ENCODE measurements around the gene DRAXIN. TPM values are rescaled to one million over a fixed set of nuclear protein-coding genes. Genes with fewer than 3 reads are reported as not detected.

Gene DRAXIN
- total RNA-seq, 5 donors from 2014 or later (not counting 1 experiment from before 2014, with no cell fraction given): 0.18 to 2.0 (median 0.23) TPM

DNA sequence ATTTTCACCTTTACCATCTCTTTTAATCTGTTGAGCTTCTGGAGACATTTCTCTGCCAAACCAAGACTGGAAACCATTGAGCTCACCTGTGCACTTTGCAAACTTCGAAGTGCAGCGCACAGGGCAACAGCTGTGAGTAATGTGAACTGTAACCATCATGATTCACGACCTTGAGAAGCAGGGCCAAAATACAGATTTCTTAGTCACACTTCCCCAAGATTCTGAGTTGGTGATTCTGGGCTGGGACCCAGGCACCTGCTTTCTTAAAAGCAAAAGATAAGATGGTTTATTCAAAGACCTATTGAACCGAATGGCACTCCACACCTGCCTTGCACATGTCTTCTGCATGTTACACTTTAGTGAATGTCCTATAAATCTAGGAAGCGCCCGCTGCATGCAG, 54.6 kb downstream of the DRAXIN start:
- WGBS (ENCODE audit: insufficient coverage): 83% methylated on average over 3 of the region's 6 CpGs
- ChIA-PET POLR2A (no interaction called here), CTCF (interaction anchor here in 1 of 2 donors (0.6 kb wide), 1 partner anchor 478 kb away, joined by 3 read pairs; no protein-coding TSS in a partner anchor)
- Mint-ChIP-seq H3K4me3 (no peak overlapping the region), H3K4me1 (peaks cover 25 to 37% (median 30%) of the 10 kb centered on the region in 3 donors), H3K9me3 (no peaks in the 10 kb centered on the region), H3K36me3 (peaks cover 20% of the 10 kb centered on the region), H3K27ac (no peak overlapping the region), H3K27me3 (no peaks in the 10 kb centered on the region)
- no peak overlapping the region for H3K4me3 ChIP-seq (ENCODE audit: control insufficient read depth in 1 of 2, extremely low read depth in 1 of 2, low read length in 1 of 2)
- H3K4me1 ChIP-seq (ENCODE audit: control insufficient read depth in 1 of 2, extremely low read depth in 1 of 2, insufficient read depth in 2 of 2, low read length in 2 of 2): peaks cover 5 to 35% of the 10 kb centered on the region in 2 experiments
- DNase-seq (no peak), ATAC-seq (replicated peaks in 1 of 4) (no peak)
- no peak overlapping the region for H3K27ac ChIP-seq (ENCODE audit: low read length)
- H3K9me3 ChIP-seq: no peaks in the 10 kb centered on the region
- no peaks in the 10 kb centered on the region for H3K27me3 ChIP-seq (replicated peaks in 1 of 2; ENCODE audit: control insufficient read depth in 2 of 2, extremely low read depth in 1 of 2, insufficient read depth in 2 of 2, low read length in 1 of 2)
- H3K36me3 ChIP-seq (ENCODE audit: control insufficient read depth in 2 of 2, extremely low read depth in 1 of 2, insufficient read depth in 1 of 2, low read length in 1 of 2): peaks cover 17 to 43% of the 10 kb centered on the region in 2 donors

DNA sequence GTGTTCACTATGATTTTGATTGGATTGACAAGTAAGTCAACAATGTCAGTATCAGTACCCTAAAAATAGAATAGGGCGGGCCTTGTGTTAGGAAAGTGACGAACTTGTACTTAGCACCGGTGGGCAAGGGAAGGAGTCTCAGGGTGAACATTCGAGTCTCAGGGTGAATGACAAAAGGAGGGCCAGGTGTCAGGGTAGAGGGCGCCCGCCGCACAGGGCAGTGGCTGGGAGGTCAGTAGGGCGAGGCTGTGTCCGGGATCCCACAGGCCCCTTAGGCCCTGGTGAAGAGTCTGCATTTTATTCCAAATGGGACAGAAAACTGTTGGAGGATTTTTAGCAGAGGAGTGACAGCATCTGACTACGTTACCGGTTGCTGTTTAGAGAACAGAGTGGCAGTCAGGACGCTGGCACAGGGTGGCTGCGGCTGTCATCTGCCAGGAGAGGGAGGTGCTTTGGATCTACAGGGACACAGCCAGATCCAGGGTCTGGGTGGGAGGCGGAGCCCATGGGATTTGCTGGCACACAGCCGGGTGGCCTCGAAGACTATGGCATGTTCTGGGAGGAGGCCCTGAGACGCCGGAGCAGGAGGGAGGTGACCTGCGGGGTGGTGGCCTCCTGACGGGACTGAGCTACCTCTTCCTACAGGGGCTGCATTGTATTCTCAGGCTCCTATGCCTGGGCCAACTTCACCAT, 55.4 kb downstream of the DRAXIN start:
- no peak overlapping the region for H3K4me3 Mint-ChIP-seq
- H3K36me3 Mint-ChIP-seq: peaks cover 20% of the 10 kb centered on the region
- no peak for ATAC-seq (replicated peaks in 1 of 4)
- no peak overlapping the region for H3K27ac ChIP-seq (ENCODE audit: low read length)
- no peaks in the 10 kb centered on the region for H3K27me3 ChIP-seq (replicated peaks in 1 of 2; ENCODE audit: control insufficient read depth in 2 of 2, extremely low read depth in 1 of 2, insufficient read depth in 2 of 2, low read length in 1 of 2)
- peaks cover 0 to 27% of the 10 kb centered on the region in 2 experiments for H3K4me1 ChIP-seq (ENCODE audit: control insufficient read depth in 1 of 2, extremely low read depth in 1 of 2, insufficient read depth in 2 of 2, low read length in 2 of 2)
- H3K9me3 Mint-ChIP-seq: no peaks in the 10 kb centered on the region
- H3K4me1 Mint-ChIP-seq: peaks cover 16 to 28% (median 22%) of the 10 kb centered on the region in 3 donors
- H3K27me3 Mint-ChIP-seq: no peaks in the 10 kb centered on the region
- 94% methylated on average over 14 of the region's 20 CpGs for WGBS (ENCODE audit: insufficient coverage)
- peaks cover 17 to 43% of the 10 kb centered on the region in 2 donors for H3K36me3 ChIP-seq (ENCODE audit: control insufficient read depth in 2 of 2, extremely low read depth in 1 of 2, insufficient read depth in 1 of 2, low read length in 1 of 2)
- no peak overlapping the region for H3K27ac Mint-ChIP-seq
- no peaks in the 10 kb centered on the region for H3K9me3 ChIP-seq
- no peak for DNase-seq
- no peak overlapping the region for H3K4me3 ChIP-seq (ENCODE audit: control insufficient read depth in 1 of 2, extremely low read depth in 1 of 2, low read length in 1 of 2)
- POLR2A ChIA-PET: no interaction called here
- CTCF ChIA-PET: no interaction called here

DNA sequence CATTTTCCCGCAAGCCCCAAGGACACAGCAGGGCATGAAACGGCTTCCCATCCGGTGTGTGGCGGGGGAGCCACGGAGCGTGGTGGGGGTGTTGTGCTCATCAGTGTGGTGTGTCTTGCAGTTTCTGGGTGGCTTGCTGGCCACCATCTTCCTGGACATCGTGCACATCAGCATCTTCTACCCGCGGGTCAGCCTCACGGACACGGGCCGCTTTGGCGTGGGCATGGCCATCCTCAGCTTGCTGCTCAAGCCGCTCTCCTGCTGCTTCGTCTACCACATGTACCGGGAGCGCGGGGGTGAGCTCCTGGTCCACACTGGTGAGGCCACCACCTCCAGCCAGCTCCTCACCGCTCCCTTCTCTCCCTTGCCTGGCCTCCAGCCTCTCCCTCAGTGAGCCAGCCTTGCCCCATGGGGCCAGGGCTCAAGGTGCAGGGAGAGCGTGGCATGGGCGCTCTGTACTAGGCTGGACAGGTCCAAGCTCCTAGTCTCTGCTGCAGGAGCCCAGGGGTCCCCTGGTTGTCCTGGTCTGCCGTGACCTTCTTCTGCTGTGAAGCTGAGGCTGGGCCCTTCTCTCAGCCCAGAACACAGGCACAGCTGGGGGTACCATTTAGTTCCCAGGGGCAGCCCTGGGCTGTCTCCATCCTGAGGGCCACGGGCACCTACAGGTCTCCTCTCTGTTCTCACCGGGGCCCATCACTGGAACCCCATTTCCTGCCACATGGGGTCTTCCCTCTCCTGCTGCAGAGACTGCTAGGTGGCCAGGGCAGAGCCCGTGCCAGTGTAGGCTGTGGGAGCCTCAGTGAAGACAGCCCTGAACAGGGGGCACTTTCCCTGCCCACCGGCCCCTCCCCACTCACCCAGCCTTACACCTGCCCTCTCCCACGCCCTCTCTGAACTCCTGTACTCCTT, 57.0 kb downstream of the DRAXIN start:
- ChIA-PET CTCF (interaction anchor here in 1 of 2 donors (0.5 kb wide), 1 partner anchor 86 kb away, joined by 3 read pairs; no protein-coding TSS in a partner anchor), POLR2A (no interaction called here)
- H3K4me1 Mint-ChIP-seq: peaks cover 11 to 26% (median 20%) of the 10 kb centered on the region in 3 donors
- Histone ChIP-seq H3K27ac (ENCODE audit: low read length) (no peak overlapping the region), H3K27me3 (replicated peaks in 1 of 2; ENCODE audit: control insufficient read depth in 2 of 2, extremely low read depth in 1 of 2, insufficient read depth in 2 of 2, low read length in 1 of 2) (no peaks in the 10 kb centered on the region), H3K36me3 (ENCODE audit: control insufficient read depth in 2 of 2, extremely low read depth in 1 of 2, insufficient read depth in 1 of 2, low read length in 1 of 2) (peaks cover 17 to 43% of the 10 kb centered on the region in 2 donors), H3K4me1 (ENCODE audit: control insufficient read depth in 1 of 2, extremely low read depth in 1 of 2, insufficient read depth in 2 of 2, low read length in 2 of 2) (peaks cover 0 to 26% of the 10 kb centered on the region in 2 experiments), H3K9me3 (no peaks in the 10 kb centered on the region), H3K4me3 (ENCODE audit: control insufficient read depth in 1 of 2, extremely low read depth in 1 of 2, low read length in 1 of 2) (no peak overlapping the region)
- ATAC-seq (replicated peaks in 1 of 4) (peak; percentile 9 to 55 (median 18)), DNase-seq (no peak)
- peaks cover 20% of the 10 kb centered on the region for H3K36me3 Mint-ChIP-seq
- WGBS (ENCODE audit: insufficient coverage): 92% methylated on average over 24 of the region's 27 CpGs
- peak overlapping the region in 1 of 2 donors; percentile 16 for H3K27ac Mint-ChIP-seq
- no peak overlapping the region for H3K4me3 Mint-ChIP-seq
- no peaks in the 10 kb centered on the region for H3K9me3 Mint-ChIP-seq
- no peaks in the 10 kb centered on the region for H3K27me3 Mint-ChIP-seq

DNA sequence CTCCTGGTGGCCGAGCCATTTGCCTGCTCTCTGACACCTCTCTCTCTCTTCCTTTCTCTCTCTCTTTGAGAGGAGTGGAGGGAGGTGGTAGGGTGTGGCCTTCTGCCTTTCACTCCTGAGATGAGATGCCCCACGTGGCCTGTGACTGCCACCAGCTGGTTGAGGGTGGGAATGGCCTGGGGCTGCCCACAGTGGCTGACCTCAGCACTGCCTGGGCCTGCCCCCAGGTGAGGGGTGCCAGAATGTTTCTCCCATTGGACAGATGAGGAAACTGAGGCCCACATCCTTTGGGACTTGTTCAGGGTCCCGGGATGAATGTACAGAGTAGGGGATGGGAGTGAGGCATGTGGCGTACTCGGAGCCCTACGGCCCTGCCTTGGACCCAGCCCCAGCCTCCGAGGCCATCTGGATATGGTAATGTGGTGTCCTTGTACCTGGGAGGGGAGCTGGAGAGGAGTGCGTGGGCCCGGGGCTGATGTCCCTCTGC, 57.7 kb downstream of the DRAXIN start:
- H3K4me1 Mint-ChIP-seq: peaks cover 11 to 31% (median 21%) of the 10 kb centered on the region in 3 donors
- no peaks in the 10 kb centered on the region for H3K9me3 ChIP-seq
- H3K36me3 ChIP-seq (ENCODE audit: control insufficient read depth in 2 of 2, extremely low read depth in 1 of 2, insufficient read depth in 1 of 2, low read length in 1 of 2): peaks cover 17 to 43% of the 10 kb centered on the region in 2 donors
- no peaks in the 10 kb centered on the region for H3K27me3 Mint-ChIP-seq
- no peak overlapping the region for H3K27ac ChIP-seq (ENCODE audit: low read length)
- no peaks in the 10 kb centered on the region for H3K27me3 ChIP-seq (replicated peaks in 1 of 2; ENCODE audit: control insufficient read depth in 2 of 2, extremely low read depth in 1 of 2, insufficient read depth in 2 of 2, low read length in 1 of 2)
- no peaks in the 10 kb centered on the region for H3K9me3 Mint-ChIP-seq
- H3K27ac Mint-ChIP-seq: peak overlapping the region in 1 of 2 donors; percentile 16
- no peak overlapping the region for H3K4me3 ChIP-seq (ENCODE audit: control insufficient read depth in 1 of 2, extremely low read depth in 1 of 2, low read length in 1 of 2)
- POLR2A ChIA-PET: no interaction called here
- 88% methylated on average over 7 of the region's 9 CpGs for WGBS (ENCODE audit: insufficient coverage)
- ATAC-seq (replicated peaks in 1 of 4) (peak; percentile 81 to 96 (median 86)), DNase-seq (peak in 29 of 35 experiments; percentile 15 to 64 (median 39))
- no peak overlapping the region for H3K4me3 Mint-ChIP-seq
- CTCF ChIA-PET: no interaction called here
- H3K4me1 ChIP-seq (ENCODE audit: control insufficient read depth in 1 of 2, extremely low read depth in 1 of 2, insufficient read depth in 2 of 2, low read length in 2 of 2): peaks cover 0 to 26% of the 10 kb centered on the region in 2 experiments
- peaks cover 20% of the 10 kb centered on the region for H3K36me3 Mint-ChIP-seq

DNA sequence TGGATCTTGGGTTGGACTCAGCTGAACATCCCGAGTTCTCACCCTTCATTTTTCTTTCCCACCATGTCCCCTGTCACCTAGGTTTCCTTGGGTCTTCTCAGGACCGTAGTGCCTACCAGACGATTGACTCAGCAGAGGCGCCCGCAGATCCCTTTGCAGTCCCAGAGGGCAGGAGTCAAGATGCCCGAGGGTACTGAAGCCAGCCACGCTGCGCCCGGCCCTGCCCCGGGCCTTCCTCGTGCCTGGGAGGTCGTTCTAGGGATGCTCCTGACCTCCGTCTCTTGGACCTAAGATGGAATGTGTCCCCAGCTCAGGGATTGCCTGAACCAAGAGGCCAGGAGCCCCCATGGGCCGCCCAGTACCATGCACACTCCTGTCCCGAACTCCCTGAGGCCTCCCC, 58.5 kb downstream of the DRAXIN start:
- peaks cover 11 to 31% (median 18%) of the 10 kb centered on the region in 3 donors for H3K4me1 Mint-ChIP-seq
- H3K27ac Mint-ChIP-seq: no peak overlapping the region
- Histone ChIP-seq H3K9me3 (no peaks in the 10 kb centered on the region), H3K27me3 (replicated peaks in 1 of 2; ENCODE audit: control insufficient read depth in 2 of 2, extremely low read depth in 1 of 2, insufficient read depth in 2 of 2, low read length in 1 of 2) (no peaks in the 10 kb centered on the region), H3K4me3 (ENCODE audit: control insufficient read depth in 1 of 2, extremely low read depth in 1 of 2, low read length in 1 of 2) (no peak overlapping the region), H3K27ac (ENCODE audit: low read length) (no peak overlapping the region), H3K4me1 (ENCODE audit: control insufficient read depth in 1 of 2, extremely low read depth in 1 of 2, insufficient read depth in 2 of 2, low read length in 2 of 2) (peaks cover 0 to 26% of the 10 kb centered on the region in 2 experiments), H3K36me3 (ENCODE audit: control insufficient read depth in 2 of 2, extremely low read depth in 1 of 2, insufficient read depth in 1 of 2, low read length in 1 of 2) (peaks cover 15 to 43% of the 10 kb centered on the region in 2 donors)
- WGBS (ENCODE audit: insufficient coverage): 93% methylated on average over 15 of the region's 15 CpGs
- ChIA-PET CTCF (no interaction called here), POLR2A (no interaction called here)
- H3K9me3 Mint-ChIP-seq: no peaks in the 10 kb centered on the region
- DNase-seq (no peak), ATAC-seq (replicated peaks in 1 of 4) (no peak)
- H3K36me3 Mint-ChIP-seq: peaks cover 20% of the 10 kb centered on the region
- H3K27me3 Mint-ChIP-seq: no peaks in the 10 kb centered on the region
- H3K4me3 Mint-ChIP-seq: no peak overlapping the region

DNA sequence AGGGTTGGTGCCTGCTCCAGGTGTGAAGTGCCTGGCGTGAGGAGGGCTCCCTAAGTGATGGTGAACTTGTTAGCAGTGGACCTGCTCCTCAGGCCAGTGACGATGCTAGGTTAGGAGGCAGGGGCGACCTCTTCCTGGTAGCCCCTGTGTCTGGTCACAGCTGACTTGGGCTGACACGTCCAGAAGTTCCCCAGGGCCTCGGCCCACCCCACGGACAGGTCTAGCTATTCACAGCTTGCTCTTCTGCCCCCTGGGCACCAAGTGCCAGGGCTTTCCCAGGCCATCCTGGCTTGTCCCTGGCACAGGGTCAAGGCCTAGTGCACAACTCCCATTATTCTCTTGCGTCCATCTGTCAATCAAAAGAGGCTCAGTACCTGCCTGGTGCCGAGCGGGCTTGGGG, 59.6 kb downstream of the DRAXIN start:
- Histone ChIP-seq H3K27ac (ENCODE audit: low read length) (no peak overlapping the region), H3K4me1 (ENCODE audit: control insufficient read depth in 1 of 2, extremely low read depth in 1 of 2, insufficient read depth in 2 of 2, low read length in 2 of 2) (peaks cover 0 to 22% of the 10 kb centered on the region in 2 experiments), H3K4me3 (ENCODE audit: control insufficient read depth in 1 of 2, extremely low read depth in 1 of 2, low read length in 1 of 2) (no peak overlapping the region), H3K36me3 (ENCODE audit: control insufficient read depth in 2 of 2, extremely low read depth in 1 of 2, insufficient read depth in 1 of 2, low read length in 1 of 2) (peaks cover 12 to 40% of the 10 kb centered on the region in 2 donors), H3K9me3 (no peaks in the 10 kb centered on the region), H3K27me3 (replicated peaks in 1 of 2; ENCODE audit: control insufficient read depth in 2 of 2, extremely low read depth in 1 of 2, insufficient read depth in 2 of 2, low read length in 1 of 2) (no peaks in the 10 kb centered on the region)
- WGBS (ENCODE audit: insufficient coverage): 88% methylated on average over 9 of the region's 9 CpGs
- H3K27me3 Mint-ChIP-seq: no peaks in the 10 kb centered on the region
- no peak overlapping the region for H3K27ac Mint-ChIP-seq
- peaks cover 15% of the 10 kb centered on the region for H3K36me3 Mint-ChIP-seq
- H3K9me3 Mint-ChIP-seq: no peaks in the 10 kb centered on the region
- ATAC-seq (replicated peaks in 1 of 4) (no peak), DNase-seq (no peak)
- H3K4me3 Mint-ChIP-seq: no peak overlapping the region
- ChIA-PET CTCF (no interaction called here), POLR2A (no interaction called here)
- peaks cover 11 to 25% (median 18%) of the 10 kb centered on the region in 3 donors for H3K4me1 Mint-ChIP-seq
